ENCODE results near the gene KIRREL1.

DNA sequence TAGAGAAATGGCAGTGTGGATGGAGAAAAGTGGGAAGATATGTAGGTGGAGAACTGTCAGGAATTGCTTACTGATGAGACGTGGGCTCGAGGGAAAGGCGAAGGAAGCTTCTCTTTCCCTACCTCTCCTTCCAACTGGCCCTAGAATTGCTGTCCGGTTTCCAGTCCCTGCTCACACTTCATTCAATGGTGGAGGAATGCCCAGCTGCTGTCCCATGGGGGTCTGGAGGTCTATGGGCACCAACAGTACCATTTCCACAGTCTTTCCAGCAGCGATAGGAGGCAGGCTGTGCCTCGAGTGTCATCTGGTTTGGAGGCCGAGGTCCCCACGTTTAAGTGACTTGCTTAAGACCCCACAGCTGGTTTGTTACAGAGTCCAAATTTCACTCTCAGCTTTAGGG, 155.7 kb downstream of the KIRREL1 start:
- TF ChIP-seq, protein P1, sequence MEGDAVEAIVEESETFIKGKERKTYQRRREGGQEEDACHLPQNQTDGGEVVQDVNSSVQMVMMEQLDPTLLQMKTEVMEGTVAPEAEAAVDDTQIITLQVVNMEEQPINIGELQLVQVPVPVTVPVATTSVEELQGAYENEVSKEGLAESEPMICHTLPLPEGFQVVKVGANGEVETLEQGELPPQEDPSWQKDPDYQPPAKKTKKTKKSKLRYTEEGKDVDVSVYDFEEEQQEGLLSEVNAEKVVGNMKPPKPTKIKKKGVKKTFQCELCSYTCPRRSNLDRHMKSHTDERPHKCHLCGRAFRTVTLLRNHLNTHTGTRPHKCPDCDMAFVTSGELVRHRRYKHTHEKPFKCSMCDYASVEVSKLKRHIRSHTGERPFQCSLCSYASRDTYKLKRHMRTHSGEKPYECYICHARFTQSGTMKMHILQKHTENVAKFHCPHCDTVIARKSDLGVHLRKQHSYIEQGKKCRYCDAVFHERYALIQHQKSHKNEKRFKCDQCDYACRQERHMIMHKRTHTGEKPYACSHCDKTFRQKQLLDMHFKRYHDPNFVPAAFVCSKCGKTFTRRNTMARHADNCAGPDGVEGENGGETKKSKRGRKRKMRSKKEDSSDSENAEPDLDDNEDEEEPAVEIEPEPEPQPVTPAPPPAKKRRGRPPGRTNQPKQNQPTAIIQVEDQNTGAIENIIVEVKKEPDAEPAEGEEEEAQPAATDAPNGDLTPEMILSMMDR (IDR thresholded peaks at IDR 0.05), result no peak
- TF ChIP-seq POLR2AphosphoS5 (IDR thresholded peaks at IDR 0.05), result no peak
- TF ChIP-seq POLR2A (IDR thresholded peaks at IDR 0.05), result no peak
